Vagina (tissue), 2 donors: ENCODE data around the gene ARFGEF3.

Experiments
- POLR2A ChIP-seq, 2 donors: fragments of 450-650 bp; IDR thresholded peaks; one replicate each; pipeline ENCODE4 v1.6.1; 2017; ENCODE audit warnings: antibody characterized with exemption in 2 of 2, mild to moderate bottlenecking in 2 of 2, moderate library complexity in 2 of 2
- TF ChIP-seq, protein P1 (sequence below), 3 experiments: fragments of 450-650 bp in 2 of 3; fragments of 200-600 bp in 1 of 3; sonication (generic) in 1 of 3; IDR thresholded peaks; one replicate each; pipeline ENCODE4 v1.5.1; 2017 to 2019; ENCODE audit warnings: antibody characterized with exemption in 3 of 3, mild to moderate bottlenecking in 2 of 3, moderate library complexity in 2 of 3

DNA sequence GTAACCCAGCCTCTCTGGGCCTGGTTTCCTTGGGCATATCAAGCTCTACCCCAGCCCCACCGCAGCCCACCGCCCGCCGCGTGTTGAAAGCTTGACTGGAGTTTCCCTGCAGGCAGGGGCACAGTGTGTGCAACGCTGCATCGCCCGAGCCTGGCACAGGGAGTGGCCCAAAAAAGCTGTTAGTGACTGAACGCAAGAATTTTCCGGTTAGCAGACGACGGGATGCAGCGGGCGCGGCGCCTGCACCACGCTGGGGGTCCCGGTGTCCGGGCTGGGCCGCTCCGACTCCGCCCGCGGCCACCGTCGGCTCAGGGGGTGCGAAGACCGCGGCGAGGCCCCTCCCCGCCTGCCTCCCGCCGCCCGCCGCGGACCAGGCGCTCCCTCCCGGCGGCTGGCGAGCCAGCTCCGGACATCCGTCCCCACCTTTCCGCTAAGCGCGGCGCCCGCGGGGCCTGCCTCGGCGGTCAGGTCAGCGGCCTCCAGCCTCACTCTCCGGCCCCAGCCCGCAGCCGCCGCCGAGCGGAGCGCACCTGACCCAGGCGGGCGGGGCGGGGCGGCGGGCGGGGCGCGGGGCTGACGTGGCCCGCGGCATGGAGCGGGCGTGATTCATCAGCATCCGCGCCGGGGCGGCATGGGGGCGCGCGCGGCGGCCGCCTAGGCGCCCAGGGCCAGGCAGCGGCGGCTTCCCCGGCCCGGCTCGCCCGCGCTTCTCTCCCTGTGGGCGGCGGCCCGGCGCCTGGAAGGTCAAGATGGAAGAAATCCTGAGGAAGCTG is at the start of gene ARFGEF3:
- TF ChIP-seq, protein P1, sequence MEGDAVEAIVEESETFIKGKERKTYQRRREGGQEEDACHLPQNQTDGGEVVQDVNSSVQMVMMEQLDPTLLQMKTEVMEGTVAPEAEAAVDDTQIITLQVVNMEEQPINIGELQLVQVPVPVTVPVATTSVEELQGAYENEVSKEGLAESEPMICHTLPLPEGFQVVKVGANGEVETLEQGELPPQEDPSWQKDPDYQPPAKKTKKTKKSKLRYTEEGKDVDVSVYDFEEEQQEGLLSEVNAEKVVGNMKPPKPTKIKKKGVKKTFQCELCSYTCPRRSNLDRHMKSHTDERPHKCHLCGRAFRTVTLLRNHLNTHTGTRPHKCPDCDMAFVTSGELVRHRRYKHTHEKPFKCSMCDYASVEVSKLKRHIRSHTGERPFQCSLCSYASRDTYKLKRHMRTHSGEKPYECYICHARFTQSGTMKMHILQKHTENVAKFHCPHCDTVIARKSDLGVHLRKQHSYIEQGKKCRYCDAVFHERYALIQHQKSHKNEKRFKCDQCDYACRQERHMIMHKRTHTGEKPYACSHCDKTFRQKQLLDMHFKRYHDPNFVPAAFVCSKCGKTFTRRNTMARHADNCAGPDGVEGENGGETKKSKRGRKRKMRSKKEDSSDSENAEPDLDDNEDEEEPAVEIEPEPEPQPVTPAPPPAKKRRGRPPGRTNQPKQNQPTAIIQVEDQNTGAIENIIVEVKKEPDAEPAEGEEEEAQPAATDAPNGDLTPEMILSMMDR (IDR thresholded peaks at IDR 0.05) = no peak
- TF ChIP-seq POLR2A (IDR thresholded peaks at IDR 0.05) = no peak
